Raji (cell line): ENCODE data around the gene ZNF778.

Source experiments
- POLR2A ChIP-seq: IDR thresholded peaks from 2 replicates; pipeline ENCODE4 v1.6.1; 2011; ENCODE audit warnings: low read depth, low read length, control low read depth; ENCODE audit not compliant: insufficient read depth

The ZNF778 gene

DNA sequence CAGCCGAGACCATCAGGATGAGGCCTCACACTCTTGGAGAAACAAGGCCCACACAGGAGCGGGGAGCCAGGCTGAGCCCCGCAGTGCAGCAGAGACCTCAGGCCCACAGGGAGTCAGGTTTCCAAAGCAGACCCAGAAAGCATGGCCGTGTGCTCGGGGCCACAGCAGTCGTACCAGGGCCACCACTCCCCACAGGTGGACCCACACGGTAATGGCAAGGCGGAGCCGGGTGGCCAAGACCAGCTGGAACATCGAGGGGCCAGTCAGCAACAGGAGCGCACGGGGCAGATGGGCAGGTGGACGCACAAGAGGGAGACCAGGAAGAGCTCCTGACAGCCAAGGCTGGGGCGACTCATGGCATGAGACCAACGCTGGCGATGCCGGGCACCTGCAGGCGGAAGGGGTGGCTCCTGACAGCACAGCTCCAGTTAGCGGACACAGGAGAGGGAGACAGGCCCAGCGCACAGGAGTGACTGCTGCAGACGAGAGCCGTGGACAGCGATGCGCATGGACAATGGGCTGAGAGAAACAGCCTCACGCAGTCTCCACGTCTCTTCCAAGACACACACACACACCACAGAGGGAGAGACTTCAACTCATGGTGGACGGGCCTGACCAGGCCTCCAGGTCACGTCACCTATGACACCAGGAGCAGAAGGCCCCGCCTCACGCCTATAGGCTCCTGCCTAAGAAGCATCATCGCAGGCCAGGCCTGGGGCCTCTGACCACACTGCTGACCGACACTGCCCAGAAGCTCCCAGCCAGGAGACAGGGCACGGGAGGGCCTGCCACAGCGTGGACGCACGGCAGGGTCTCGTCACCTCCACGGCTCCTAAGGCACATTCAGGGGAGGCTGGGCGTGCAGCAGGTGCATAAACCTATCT is 58.6 kb downstream of the ZNF778 start:
- TF ChIP-seq POLR2A, result no peak

DNA sequence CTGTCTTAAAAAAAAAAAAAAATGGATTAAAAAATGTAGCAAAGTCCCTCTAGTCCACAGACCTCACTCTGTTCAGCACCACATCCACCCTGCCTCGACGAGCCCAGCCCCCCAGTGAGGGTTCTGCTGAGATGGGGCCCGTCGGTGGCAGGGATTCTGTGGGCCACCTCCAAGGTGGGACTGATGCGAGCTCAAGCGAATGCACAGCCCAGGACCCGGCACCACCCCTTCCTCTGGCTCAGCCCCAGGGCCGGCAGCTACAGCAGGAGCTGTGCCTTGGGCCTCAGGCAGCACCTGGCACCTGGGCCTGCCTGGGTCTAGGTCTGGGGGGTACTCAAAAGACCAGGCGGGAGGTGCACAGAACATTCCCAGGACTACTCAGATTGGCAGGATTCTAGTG is 59.5 kb downstream of the ZNF778 start:
- TF ChIP-seq POLR2A, result no peak

DNA sequence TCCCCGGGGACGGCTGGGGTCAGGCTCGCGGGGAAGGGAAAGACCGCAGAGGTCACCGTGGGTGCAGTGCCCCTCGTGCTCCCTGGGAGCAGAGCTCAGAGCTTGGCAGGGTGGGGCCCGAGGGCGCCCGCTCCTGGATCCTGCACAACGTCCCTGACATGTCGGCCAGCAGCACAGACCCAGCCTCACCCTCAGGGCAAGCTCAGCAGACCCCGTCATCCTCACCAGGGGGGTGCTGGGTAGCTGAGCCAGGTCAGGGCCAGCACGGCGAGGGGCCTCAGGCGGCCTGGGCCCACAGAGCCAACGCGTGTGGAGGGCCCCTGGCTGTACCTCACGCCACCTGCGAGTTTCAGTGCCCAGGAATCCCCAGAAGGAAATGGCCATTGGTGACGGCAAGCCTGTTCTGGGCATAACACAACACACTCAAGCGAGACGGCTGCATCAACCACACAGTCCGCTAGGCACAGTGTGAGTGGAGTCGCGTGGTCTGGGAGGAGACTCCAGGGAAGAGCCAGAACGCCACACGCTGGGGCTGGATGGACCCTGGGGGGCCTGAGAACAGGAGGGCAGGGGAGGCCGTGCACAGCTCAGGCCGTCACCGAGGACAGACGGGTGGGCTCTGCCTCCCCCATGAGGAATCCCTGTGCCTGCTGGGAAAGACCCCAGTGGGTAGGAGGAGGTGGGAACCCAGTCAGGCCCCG is 60.3 kb downstream of the ZNF778 start:
- TF ChIP-seq POLR2A, result no peak

DNA sequence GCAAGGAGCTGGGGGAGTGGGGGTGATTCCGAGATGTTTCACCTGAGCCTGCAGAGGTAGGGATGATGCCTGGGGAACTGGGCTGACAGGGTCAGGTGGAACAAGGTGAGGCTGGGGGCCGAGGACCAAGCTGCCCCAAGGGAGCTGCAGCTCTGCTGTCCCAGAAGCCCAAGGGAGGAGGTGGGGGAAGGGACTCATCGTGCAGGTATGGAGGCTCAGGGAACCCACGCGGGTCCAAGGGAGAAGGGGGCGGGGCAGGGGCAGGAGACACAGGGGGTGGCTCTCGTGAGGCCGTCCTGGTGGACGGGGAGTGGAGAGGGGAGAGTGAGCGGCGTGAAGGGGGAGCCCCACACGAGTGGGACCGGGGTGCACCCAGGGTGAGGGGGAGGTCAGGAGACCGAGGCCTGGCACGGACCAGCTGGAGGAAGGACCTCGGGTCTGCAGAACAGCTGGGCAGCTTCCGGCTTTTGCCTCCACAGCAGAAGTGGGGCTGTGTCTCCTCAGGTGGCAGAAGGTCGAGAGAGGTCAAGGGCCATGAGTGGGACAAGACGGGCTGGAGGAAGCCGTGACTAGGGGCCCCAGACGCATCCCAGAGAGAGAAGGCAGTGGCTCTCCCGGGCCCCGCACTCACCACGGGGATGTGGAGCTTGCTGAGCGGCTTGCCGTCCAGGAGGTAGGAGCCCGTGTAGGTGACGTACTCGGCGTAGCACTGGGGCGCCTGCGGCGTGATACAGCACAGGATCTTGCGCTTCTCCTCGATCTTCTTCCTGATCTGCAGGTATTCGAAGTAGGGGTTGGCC is 61.1 kb downstream of the ZNF778 start:
- TF ChIP-seq POLR2A, result no peak

DNA sequence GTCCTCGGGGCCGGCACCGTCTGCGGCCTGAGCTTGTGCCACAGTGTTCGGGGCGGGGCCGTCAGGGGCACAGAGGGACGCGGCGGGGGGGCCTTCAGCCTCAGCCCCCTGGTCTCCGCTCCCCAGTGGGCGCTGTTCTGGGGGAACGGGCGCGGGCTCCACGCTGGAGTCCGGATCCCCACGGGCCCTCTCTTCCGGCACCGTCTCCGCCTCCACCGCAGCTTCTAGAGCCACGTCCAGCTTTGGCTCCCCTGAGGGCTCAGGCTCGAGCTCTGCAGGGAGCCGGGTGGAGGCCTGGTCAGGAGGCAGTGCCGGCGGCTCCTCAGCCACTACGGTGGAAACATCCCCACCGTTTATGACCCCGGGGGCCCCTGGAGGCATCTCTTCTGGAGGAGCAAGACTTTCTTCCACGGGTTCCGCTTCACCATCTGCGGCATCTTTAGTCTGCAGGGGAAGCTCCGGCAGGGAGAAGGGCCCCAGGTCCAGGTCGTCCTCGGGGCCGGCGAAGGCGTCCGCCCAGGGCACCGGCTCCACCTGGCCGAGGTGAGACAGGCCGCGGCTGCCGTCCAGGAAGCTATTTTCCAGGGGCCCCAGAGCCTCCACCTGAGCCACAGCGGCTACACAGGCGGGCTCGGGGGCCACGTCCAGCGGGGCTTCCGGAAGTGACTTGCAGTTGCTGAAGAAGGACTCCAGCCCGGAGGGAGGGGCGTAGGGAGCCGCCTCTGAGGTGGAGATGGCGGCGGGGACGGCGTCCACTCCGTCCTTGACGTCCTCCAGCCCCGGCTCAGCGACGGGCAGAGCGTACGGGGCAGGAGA is 62.4 kb downstream of the ZNF778 start:
- no peak for TF ChIP-seq POLR2A

DNA sequence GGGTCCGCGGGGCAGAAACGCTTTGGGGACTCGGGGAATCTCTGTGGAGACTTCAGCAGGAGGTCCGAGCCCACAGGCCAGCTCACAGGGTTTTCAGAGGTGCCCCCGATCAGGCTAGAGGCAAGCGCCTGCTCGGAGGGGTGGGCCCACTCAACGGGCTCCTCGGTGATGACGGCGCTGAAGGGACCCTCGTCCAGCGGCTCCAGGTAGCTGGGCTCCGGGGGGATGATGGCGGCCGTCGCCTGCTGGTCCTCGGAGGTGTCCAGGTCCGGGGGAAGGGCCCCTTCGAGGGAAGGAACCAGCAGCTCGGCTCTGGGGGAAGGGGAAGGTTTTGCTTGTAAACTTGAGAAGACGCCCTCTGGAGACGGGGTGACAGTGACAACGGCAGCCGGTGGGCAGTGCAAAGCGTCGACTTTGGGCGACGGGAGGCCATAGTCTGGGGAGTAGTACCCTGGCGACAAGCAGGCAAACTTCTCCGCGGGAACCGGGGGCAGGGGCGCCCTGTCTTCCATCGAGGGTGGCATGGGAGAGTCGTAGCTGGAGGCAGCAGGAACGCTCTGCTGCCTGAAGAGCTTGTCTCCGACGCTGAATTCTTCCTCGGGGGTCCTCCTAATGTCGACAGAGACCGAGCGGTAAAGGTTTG is 63.2 kb downstream of the ZNF778 start:
- TF ChIP-seq POLR2A, result no peak

- TF ChIP-seq POLR2A, result no peak
These were observed 63.7 kb downstream of the ZNF778 start for GRCh38 chr16:89281189-89281577.

DNA sequence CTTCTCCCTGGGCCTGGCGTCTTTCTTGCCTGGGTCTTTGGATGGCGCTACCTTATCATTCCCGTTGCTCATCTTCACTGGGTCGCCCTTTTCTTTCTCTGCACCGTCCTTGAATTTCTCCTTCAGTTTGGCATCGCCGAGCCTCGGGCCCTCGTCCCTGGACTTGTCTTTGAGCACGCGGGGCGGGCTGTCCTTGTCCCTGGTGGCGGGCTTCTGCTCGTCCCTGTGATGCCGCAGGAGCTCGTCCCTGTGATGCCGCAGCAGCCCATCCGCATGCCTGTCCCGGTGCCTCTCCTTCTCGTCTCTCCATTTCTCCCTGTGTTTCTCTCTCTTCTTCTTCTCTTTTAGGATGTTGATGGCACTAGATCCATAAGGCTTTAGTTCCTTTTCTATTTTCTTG is 64.3 kb downstream of the ZNF778 start:
- no peak for TF ChIP-seq POLR2A

DNA sequence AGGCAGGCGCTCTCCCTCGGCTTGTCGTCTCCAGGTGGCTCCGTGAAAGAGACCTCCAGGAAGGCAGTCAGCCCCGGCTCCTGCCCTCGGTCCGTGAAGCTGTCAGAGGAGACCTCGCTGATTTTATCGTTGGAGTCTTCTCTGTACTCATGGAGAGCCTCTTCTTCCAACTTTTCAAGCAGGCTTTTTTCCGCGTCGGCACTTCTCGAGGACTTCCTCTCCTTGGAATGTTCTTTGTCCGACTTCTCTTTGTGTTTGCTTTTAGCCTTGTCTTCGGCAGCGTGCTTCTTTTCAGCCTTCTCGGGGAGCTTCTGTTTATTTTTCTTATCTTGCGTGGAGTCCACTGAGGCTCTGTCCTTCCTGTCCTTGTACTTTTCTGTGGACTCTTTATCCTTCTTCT is 65.0 kb downstream of the ZNF778 start:
- TF ChIP-seq POLR2A, result no peak

DNA sequence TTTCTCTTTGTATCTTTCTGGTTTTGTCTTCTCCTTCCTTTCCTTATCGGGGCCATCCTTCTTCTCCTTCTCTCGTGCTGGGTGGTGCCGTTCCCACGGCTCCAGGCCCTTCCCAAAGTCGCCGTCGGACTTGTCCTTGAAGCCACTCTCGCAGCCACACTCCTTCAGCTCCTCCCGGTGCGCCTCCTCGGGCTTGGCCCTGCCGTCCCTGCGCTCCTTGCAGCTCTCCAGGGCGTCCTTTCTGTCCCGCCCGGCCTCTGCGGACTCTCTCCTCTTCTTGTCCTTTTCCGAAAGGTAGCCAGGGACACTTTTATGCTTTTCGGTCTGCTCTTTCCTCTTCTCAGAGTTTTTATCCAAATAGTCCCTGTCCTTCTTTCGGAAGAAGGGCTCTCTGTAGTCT is 65.9 kb downstream of the ZNF778 start:
- no peak for TF ChIP-seq POLR2A

DNA sequence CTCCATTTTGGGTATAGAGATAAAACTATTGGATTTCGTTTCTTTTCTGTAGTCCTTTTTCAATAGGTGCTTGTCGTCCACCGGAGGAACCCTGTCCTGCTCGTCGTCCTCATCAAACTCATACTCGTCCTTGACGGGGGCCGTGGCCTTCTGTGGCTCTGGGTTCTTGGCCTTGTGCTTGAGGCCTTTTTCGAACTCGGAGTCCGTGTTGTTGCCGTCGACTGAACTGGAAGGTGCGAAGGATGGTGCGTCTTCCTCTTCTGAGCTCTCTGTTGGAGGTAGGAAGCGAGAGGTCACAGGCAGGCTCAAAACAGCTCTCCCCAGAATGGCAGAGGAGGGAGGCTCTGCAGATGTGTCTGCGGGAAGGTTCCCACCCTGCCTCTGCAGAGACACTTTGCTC is 67.9 kb downstream of the ZNF778 start:
- TF ChIP-seq POLR2A, result no peak

DNA sequence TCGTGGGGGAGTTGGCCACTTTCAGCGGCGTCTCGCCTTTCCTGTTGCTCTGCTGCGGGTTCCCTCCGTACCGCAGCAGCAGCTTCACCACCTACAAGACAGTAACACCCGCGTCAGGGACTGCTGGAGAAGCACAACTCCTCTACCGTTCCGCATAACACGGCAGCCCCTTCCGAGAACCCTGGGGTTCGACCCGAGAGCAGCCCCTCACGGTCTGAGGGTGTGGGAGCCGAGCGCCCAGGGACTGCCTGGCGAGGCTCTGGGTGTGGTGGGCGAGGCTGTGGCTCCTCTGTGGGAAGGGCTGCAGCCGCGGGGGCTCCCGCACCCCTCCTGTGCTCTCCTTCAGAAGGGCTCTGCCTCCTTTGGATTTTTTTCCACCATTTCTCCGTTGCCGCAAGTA is 68.6 kb downstream of the ZNF778 start:
- no peak for TF ChIP-seq POLR2A
